HG03108 (cell line): ENCODE results near the gene SHC2.
"Not testable (repeated sequence)": the region's sequence is repeated elsewhere in the genome, so short reads cannot be mapped to it uniquely, and the experiment has no call there.

Source experiments
- ATAC-seq: cut with Tn5 transposase; IDR thresholded peaks from one replicate; pipeline ENCODE4 v1.9.1; 2021; ENCODE audit warnings: moderate library complexity; ENCODE audit not compliant: unreplicated experiment

SHC2 gene

DNA sequence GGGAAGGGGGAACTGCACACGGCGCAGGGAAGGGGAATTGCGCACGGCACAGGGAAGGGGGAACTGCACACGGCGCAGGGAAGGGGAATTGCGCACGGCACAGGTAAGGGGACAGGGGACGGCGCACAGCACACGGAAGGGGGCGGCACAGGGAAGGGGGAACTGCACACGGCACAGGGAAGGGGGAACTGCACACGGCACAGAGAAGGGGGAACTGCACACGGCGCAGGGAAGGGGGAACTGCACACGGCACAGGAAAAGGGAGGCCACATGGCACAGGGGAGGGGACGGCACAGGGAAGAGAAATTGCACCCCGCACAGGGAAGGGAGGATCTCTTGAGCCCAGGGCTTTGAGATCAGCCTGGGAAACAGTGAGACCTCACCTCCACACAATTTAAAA, 33.2 kb downstream of the SHC2 start:
- not testable (repeated sequence) for ATAC-seq

DNA sequence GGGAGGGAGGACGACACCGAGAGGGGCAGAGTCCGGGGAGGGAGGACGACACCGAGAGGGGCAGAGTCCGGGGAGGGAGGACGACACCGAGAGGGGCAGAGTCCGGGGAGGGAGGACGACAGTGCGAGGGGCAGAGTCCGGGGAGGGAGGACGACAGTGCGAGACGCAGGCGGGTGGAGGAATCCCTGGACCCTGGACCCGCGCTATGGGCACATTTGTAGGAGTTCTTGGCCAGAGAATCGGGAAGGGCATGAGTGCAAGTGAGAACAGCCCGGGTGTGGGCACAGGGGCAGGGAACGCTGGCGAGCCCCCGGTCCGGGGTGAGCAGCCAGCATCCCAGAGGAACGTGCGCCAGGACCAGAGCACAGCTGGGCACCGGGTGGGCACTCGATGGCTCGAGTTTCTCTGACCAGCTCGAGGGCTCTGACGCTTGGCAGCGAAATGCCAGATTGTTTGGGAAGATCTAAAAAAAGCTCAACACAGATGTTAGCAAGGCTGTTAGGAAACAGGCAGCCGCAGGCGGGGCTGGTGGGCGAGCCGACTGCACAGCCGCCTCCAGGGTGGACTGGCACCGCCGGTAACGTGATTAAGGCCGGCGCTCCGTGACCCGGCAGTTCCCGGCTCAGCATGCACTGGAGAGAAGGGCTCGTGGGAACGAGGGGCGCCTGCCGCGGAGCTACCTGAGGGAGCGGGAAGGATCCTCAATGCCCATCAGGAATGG, 33.9 kb downstream of the SHC2 start:
- ATAC-seq, result no peak

DNA sequence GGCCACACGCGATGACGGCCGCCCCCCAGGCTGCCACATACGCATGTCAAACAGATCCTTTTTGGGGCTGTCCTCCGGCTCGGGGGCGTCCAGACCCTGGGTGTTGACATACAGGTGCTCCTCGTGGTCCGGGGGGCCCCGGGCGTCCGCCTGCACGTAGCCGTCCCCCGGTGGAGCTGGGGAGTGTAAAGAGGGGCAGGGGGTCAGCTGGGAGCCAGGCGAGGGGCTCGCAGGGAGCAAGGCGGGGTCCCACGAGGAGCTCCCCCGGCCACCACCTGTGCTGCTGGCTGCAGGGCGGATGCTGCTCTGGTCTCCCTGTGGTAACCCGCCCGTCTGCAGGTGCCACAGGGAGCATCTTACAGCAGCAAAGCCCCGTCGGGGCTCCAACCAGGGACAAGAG, 35.8 kb downstream of the SHC2 start:
- no peak for ATAC-seq

DNA sequence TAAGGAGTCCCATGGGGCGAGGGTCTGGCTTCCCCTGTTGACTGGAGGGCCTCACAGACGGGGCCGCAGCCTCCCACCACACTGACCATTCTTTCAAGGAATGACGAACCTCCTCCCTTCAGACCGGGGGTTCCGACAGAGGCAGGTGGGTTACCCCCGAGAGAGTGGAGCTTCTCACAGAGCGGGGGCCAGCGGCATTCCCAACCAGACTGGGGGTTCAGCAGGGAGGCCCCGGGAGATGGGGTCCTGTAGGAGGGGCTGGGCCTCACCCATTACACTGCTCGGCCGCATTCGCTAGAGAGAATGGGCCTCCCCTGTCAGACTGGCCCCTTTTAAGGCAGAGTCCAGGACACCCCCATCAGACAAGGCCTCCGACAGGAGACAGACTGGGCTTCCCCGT, 36.3 kb downstream of the SHC2 start:
- no peak for ATAC-seq

DNA sequence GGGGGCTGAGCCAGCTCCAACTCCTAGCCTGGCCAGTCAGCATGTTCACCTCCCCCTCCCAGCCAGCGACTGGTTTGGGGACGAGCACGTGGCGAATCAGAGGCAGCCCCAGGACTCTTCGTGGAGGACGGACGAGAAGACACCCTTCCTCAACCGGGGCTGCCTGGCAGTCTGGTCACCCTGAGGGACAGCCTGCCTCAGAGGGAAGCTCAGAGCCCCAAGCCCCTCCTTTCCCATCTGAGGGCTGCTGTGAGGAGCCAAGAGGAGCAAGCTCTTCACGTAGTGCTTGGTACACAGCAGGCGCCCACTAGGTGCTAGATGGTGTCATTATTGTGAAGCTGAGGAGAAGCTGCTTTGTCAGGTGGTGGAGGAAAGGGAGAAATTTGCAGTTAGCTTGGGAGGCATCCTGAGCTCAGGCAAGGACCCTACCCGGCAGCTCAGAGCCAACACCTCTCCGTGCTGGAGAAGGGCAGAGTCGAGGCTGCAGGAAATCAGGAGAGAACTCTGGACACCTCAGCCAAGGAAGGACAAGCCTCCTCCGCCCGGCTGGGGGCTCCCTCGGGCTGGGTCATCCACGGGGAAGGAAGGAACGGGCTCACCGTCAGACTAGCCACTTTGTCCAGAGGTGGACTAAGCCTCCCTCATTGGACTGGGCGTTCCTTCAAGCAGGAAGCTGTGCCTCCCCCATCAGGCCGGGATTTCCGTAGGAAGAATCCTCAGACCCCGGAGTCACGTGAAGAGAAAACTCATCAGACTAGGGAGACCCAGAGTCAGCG, 37.0 kb downstream of the SHC2 start:
- ATAC-seq, result no peak

DNA sequence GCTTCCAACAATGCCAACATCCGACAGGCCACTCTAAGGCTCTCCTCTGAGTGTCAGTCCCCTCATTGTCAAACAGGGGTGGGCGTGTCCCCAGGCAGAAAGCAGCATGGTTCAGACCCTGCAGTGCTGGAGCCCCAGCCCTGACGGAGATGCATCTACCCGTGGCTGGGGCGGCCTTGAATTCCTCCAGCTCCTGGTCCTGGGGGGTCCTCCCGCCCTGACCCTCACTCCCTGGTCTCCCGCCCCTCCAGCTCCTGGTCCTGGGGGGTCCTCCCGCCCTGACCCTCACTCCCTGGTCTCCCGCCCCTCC, 38.0 kb downstream of the SHC2 start:
- ATAC-seq, result not testable (repeated sequence)

DNA sequence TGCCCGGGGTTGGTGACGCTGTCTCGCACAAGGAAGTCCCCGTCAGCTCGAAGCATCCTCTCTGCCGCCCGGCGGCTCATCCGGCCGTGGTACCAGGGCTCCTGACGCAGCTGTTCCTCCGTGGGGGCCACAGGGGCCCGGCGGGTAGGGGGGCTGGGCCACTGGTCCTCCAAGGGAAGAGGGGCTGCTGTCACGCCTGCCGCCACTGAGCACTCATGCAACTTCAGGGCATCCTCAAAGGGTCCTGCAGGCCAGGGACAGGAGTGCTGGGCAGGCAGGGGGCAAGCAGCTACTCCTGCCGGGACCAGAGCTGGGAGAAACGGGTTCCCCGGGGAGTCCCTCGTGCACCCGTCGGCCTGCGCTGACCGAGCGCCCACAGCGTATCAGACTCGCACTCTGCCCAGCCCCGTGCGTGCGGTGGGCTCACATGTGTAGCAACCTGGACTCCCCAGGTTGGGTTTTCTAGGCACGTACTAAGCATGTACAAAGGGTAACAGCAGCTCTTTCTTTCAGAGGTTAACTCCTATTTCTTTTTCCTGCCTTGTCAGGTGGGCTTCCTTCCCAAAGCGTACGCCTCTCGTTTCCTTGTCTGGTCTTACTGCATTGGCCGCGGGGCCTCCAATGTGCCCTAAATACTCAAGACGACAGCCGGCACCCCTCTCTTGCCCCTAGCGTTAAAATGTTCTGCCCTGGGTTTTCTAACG, 38.5 kb downstream of the SHC2 start:
- no peak for ATAC-seq

DNA sequence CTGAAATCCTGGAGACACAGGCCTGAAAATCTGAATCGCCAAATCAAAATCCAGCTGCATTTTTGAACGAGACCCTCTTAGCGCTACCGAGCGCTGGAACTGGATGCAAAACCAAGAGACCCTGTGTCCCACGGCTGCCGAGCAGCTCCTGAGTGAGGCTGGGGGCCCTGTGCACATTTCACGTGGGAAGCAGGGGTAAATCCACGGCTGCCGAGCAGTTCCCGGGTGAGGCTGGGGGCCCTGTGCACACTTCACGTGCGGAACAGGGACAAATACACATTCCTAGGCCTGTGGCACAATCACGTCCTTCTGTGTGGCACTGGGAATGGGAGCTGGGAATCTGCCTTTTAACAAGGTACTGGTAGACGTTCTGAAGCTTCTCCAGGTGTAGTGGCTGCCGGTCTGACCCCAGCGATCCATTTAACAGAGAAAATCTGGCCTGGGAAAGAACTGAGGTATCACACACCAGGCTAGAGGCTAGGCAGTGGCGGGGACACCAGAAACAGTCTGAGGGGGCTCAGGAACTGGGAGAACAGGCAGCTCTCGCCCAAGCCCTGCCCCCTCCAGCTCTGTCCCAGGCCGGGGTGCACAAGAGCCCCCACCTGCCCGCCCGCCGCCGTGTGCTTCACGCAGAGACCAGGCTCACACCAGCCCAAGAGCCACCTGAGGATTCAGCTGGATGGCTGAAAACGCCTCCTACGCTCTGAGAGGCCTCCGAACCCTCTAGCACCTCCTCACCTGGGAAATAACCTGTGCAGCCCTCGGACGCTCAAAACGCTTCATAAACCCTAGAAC, 40.9 kb downstream of the SHC2 start:
- no peak for ATAC-seq

DNA sequence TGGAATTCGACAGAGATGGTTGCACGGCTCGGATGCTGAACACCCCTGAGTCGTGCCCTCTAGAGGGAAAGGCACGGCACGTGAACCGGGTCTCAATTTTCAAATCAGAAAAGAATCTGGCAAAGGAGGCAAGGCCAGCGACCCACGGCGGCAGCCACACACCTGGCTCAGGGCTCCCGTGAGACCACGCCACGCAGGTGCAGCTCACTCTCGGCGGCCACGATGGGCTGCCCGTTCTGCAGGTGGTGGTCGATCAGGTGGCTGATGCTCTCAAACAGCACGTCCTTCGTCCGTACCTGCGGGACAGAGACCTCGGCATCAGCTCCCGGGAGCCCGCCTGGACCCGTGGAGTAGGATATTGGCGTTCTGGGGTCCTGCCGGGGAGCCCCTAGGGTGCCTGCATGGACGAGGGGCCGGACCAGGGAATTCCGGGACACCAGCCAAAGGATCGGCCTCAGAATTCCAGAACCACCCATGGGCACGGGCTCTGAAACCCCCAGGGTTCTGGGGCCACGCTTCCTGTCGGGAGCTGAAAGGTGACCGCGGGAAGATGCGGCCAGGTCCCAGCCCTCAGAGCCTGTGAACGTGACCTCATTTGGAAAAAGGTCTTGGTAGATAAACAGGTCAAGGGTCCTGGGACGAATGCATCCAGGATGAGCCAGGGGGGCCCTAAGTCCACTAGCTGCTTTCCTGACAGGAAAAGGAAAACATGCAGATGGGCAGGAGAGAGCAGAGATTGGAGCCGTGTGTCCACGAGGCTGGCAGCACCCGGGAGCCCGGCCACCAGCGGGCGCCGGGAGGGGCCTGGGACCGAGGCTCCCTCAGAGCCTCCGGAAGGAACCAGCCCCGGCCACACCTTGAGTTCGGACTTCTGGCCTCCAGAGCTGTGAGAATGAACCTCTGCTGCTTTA, 41.8 kb downstream of the SHC2 start:
- no peak for ATAC-seq

DNA sequence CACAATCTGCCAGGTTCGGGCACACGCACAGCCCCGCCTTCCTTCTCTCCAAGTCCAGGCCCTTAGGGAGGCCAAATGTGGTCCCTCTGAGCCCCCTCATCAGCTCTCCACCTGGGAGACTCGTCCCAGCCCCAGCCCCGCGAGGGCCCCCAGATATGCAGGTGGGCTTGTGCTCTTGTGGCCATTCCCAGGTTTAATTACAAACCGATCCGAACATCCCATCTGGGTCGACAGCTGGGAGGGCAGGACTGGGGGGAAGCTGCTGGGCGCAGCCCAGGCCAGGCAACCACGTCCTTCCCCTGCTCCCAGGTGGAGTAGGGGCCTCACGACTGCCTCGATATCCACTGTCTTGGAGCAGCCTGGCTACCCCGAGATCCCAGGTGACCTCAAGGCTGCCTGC, 44.4 kb downstream of the SHC2 start:
- ATAC-seq, result no peak

DNA sequence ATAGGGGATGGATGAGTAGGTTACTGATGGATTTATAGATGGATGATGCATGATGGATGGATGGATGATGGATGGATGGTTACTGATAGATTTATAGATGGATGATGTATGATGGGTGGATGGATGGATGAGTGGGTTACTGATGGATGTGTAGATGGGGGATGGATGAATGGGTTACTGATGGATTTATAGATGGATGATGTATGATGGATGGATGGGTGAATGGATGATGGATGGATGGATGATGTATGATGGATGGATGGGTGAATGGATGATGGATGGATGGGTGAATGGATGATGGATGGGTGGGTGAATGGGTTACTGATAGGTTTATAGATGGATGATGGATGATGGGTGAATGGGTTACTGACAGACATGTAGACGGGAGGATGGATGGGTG, 45.5 kb downstream of the SHC2 start:
- ATAC-seq, result no peak

DNA sequence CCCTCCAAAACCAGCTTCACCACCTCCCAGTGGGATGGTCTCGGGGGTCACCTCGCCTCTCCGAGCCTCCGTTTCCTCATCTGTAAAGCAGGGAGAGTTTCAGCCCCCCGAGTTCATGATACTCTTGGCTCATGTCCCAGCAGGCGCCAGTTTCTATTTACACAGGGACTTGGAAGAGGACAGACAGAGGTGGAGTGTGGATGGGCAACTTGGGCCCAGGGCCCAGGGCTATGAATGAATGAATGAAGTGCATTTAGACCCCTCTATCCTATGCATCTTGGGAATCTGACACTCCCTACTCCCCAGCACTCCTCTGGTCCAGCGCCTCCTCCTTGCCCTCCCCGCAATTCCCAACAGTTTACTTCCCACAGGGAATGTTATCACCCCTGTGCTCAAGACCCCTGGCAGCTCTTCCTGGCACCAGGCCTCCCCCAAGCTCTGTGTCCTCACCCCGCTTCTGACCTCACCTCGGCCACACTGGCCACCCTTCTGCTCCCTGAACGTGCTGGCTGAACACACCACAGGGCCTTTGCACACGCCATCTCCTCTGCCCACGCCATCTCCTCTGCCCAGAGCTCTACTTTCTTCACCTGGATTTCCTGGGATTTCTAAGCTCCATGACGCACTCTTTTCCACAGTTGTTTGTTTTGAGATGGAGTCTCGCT, 46.9 kb downstream of the SHC2 start:
- ATAC-seq, result no peak

DNA sequence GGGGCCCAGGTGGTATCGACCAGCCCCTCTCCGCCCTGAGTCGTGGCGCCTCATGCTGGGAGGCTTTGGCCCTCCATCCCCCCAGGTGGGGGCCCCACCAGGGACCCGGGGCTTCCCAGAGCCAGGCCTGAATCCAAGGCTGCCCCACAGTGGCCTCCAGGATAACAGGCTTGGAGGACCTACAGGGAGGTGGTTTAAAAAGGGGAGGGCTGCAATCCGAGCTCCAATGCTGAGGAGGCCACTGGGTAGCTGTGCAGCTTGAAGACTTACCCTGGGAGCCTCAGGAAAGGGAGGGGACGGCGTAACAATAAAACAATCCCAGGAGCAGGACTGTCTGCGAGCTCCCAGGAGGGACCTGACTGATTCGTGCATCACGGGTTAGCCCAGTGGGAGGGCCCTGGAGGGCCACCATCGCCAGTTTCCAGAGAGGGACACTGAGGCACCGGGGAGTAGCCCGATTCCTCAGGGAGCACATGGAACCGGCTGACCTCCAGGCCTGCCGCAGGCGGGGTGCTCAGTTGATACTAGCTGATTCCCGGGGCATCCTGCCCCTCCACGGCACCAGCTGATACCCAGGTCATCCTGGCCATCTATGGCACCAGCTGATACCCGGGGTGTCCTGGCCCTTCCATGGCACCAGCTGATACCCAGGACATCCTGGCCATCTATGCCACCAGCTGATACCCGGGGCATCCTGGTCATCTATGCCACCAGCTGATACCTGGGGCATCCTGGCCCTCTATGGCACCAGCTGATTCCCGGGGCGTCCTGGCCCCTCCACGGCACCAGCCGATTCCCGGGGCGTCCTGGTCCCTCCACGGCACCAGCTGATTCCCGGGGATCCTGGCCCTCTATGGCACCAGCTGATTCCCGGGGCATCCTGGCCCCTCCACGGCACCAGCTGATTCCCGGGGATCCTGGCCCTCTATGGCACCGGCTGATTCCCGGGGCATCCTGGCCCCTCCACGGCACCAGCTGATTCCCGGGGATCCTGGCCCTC, 48.2 kb downstream of the SHC2 start:
- no peak for ATAC-seq

DNA sequence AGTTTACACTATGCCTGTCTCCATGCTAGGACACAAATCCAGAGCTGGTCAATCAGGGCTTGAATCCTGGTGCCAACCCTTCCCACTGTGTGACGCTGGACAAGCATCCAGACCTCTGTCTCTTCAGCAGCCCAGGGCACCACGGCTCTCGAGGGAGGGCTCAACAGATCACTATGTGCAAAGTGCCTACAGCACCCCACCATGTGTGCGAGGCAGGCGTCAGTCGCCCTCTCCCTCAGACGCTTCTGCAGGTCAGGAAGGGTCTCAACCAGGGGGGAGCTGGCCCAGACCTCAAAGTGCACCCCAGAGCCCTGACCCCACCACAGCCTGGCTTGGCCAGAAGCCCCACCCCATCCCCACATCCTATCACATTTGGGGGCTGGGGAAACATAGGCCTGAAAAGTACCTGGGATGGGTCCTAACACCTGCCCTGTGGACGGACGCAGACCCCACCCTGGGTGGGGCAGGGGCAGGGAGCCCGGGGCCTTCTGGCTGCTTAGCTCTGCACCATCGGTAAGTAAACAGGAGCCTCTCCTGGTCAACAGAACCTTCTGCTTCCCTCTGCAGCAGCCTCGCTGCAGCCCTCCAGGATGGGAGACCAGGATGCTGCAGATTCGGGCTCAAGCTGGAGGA, 49.0 kb downstream of the SHC2 start:
- no peak for ATAC-seq

DNA sequence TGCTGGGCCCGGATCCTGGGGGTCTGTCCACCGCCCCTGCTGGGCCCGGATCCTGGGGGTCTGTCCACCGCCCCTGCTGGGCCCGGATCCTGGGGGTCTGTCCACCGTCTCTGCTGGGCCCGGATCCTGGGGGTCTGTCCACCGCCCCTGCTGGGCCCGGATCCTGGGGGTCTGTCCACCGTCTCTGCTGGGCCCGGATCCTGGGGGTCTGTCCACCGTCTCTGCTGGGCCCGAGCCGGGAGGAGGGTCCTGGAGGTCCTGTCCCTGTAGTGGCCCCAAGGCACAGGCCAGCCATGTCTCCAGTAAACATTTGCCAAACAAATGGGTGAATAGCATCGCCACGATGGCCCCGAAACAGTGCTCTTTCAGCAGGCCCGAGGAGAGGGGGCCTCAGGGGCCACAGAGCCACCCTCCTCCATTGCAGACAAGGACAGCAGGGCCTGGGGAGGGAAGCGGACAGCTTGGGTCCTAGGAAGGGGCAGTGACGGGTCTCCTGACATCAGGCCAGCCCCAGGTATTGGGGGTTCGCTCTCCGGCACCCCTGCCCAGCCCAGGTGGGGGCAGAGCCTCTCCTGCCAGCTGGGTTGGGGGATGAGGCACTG, 49.6 kb downstream of the SHC2 start:
- ATAC-seq, result not testable (repeated sequence)

DNA sequence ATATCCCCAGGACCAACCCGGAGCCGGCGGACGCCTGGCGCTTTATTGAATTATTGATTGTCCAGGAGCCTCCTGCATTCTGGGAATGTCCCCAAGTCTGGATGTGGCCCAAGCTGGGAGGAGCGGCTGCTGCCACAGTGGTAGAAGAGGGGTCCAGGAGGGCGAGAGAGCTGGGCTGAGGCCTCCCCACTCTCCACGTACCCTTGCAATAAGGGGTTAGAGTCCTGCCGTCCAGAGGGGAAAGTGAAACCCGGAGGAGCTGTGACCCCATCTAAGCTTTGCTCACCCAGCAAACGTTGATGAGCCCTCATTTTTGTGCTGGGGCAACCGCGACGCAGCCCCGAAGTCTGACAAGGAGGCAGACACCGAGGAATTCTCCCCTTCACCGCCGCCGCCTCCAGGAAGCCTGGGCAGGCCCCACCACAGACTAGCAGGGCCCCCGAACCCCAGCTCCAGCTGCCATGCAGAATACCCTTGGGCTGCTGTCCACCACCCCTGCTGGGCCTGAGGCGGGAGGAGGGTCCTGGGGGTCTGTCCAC, 50.5 kb downstream of the SHC2 start:
- ATAC-seq, result no peak

DNA sequence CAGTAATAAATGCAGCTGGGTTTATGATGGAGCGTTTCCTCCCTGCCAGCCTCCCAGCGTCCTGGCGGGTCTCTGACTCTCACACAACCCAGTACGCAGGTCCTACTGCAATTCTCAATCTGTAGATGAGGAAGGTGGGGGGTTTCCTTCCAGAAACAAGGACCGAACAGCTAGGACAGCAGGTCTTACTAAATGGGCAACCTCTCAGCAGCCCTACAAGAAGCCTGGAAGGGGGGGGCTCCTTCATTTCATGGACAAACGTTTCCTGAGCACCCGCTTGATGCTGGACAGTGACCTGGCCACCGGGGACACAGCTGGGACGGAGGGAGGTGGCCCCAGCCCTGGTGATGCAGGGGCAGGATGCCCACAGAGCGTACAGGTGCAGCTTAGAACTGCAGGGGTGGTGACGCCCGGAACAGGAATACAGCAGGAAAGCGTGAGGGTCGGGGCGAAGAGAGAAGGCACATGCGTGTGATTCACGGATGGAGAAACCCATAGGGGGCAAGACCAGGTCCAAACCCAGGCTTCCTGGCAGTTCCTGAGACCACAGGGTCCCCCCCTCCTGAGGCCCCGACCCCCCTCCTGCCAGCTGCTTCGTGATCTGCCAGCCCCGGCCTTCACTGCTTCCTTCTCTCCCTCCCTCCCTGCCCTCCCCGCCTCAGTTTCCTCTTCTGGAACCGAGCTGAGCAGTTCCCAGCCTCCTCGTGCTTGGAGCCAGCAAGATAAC, 51.2 kb downstream of the SHC2 start:
- no peak for ATAC-seq
